GM23338 (cell line): Measurements from ENCODE around the gene FRMD4A.

Experiments used
- CREB1 ChIP-seq: fragments of 250-450 bp; sonication (Bioruptor Pico); IDR thresholded peaks from 2 replicates; pipeline ENCODE4 v1.5.0; 2020; ENCODE audit warnings: low read depth, mild to moderate bottlenecking, moderate library complexity
- CTCF ChIP-seq, 2 experiments: fragments of 200-600 bp in 1 of 2; sonication (generic) in 1 of 2; conservative IDR thresholded peaks; 2 replicates each; pipeline versions ENCODE4 v1.5.1 to v1.6.1; 2016 to 2017; ENCODE audit warnings: antibody characterized with exemption in 2 of 2, low read depth in 2 of 2, mild to moderate bottlenecking in 2 of 2, moderate library complexity in 1 of 2
- EZH2 ChIP-seq: fragments of 200-600 bp; sonication (generic); IDR thresholded peaks from one replicate; pipeline ENCODE4 v1.8.0; 2017; ENCODE audit warnings: antibody characterized with exemption, mild to moderate bottlenecking, low read depth; ENCODE audit not compliant: unreplicated experiment
- EZH2phosphoT487 ChIP-seq: fragments of 200-600 bp; sonication (generic); IDR thresholded peaks from one replicate; pipeline ENCODE4 v1.8.1; 2018; ENCODE audit warnings: antibody characterized with exemption; ENCODE audit not compliant: unreplicated experiment
- NANOG ChIP-seq: IDR thresholded peaks from 2 replicates; pipeline ENCODE4 v1.6.1; 2016; ENCODE audit warnings: antibody characterized with exemption, borderline replicate concordance
- POLR2AphosphoS5 ChIP-seq: IDR thresholded peaks from 2 replicates; pipeline ENCODE4 v1.6.1; 2016; ENCODE audit warnings: antibody characterized with exemption, low read depth
- REST ChIP-seq: IDR thresholded peaks from one replicate; pipeline ENCODE4 v1.6.1; 2018; ENCODE audit warnings: antibody characterized with exemption; ENCODE audit not compliant: unreplicated experiment
- STAT1 ChIP-seq: IDR thresholded peaks from one replicate; pipeline ENCODE4 v1.6.1; 2016; ENCODE audit warnings: antibody characterized with exemption; ENCODE audit not compliant: unreplicated experiment

GRCh38 chr10:13769946-13770345, 560.8 kb downstream of the FRMD4A start:
- TF ChIP-seq CTCF (conservative IDR thresholded peaks at IDR 0.05; ENCODE audit: low read depth in 2 of 2) (no peak), CREB1 (CRISPR knock-in tag) (no peak), REST (no peak), STAT1 (no peak), EZH2 (no peak), EZH2phosphoT487 (no peak), POLR2AphosphoS5 (no peak), NANOG (no peak)
